Activated naive CD4-positive, alpha-beta T cell treated with Interleukin-2 at 50 U/mL for 16 hours (primary cell): Measurements from ENCODE around the gene GP1BB.

Experiments
- DNase-seq: peaks from one replicate; pipeline ENCODE4 v3.0.0-alpha.2; 2020

GP1BB gene

DNA sequence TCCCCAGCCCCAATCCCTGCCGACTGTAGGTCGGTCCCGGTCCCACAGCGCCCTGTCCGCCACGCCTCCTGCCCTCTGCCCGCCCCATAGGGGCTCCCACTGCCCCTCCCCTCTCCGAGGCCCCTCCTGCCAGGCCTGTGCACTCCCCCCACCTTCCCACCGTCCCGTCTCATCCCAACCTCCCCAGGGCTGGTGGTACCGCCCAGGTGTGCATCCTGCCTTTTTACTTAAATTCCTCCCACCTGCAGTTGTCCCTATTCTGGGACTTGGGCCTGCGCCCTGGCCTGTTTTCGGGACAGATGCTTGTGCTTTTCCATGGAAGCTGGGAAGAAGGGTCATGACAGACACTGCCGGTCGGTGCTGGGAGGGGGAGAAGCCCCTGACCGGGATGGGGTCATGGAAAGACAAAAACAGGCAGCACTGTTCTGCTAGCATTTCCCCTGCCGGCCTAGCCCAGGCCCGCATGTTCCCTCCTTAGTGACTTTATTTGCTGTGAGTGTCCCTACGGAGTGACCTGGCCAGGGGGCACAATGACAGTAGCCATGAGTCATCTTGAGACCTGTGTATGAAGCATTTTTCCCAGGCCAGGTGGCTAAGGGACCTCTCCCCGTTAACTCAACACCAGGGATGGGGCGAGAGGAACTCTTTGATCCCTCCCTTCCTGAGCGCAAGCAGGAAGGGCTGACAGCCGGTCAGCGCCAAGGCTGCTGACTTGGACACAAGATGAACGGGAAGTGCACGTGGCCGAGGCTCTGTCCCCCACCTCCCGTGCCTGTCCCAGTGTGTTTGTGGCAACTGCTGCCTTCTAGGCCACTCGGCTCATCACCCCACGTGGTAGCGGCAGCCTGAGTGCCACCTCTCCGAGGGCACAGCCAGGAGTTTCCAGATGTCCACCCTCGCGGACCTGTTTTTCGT, 44.3 kb downstream of the GP1BB start:
- DNase-seq, result no peak

DNA sequence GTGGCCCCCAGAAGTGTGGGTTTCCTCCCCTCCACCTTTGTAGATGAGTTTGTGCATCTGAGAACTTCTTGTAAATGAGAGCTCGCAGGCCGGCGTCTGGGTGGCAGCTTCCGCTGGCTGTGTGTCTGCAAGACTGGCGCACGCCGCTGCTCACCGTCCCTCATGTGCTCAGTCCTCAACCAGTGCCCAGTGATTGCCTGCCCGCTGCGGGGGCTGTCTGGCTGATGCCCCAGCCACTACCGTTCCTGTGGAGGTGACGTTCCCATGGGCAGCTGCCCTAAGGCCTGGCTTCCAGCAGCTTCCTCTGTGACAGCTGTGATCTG, 46.0 kb downstream of the GP1BB start:
- no peak for DNase-seq

DNA sequence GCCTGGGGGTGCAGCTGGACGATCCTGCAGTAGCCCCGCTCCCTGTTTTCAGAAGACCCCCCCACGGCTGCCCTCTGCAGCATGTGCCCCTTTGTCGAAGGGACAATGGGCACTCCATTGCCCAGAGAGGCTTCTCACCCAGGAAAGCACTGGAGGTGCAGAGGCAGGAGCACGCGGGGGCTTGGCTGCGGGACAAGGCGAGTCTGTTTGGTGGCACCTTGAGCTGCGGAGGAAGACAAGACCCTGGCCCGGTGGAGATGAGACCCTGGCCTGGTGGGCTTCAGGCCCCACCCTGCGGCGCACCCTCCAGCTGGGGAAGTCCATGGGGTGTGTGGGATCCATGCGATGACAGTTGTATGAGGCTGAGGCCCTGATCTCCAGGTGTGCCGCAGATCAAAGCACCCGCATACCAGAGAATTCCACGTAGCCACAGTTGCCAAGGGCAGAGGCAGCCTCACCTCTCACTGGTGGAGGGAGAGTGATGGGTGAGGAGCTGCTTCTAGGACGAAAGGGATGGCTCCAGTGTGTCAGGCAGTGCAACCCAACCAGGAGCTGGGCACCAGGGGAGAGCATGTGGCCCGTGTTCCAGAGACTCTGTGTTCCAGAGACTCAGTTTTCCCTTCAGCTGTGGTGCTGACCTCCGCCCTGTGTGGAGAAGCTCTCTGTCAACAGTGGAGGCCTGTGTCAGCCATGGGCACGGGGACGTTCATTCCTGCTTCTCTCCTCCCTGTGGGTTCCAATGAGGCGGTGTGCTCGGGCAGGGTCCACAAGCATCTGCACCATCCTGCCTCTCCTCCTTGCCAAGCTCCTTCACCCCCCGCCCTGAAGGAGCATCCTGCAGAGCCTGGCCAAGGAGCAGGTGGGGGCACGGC, 47.2 kb downstream of the GP1BB start:
- DNase-seq, result no peak

DNA sequence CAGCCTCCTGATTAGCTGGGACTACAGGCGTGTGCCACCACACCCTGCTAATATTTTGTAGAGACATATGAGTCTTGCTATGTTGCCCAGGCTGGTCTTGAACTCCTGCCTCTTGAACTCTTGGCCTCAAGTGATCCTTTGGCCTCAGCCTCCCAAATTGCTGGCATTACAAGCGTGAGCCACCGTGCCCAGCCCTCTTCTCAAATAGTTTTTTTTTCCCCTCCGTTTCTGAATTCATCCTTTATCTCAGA, 49.0 kb downstream of the GP1BB start:
- DNase-seq, result no peak

DNA sequence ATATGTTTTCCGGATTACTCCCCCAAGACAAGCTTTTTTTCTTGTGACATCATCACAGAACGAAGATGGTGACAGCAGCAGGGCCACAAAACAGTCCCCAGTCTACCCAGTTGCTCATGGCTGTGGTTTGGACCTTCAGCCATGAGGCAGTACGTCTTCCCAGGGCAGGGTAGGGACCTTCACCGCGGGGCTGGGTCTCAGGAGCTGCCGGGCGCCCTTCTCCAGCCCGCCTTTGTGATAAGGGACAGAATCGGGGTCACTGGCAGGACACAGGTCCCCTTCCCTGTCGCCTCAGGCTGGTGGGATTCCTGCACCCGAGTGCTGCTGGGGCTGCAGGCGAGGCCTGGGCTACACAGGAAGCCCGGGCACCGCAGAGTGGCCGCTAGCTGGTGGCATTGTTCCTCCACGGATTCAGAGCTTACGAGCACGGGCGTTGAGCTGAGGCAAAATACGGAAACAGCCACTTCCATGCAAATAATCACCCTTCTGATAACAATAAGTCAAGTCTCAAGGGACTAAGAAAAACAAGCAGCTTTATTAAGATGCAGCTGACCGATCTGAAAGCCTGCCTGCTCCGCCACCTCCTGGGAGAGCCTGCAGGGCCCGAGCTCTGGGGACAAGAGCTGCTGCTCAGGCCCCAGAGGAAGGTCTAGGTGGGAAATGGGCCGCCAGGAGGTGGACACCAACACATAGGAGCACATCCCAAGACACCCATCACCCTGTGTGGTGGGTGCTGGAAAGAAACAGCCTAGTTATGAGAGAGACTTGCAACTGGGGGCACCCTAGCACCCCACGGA, 49.5 kb downstream of the GP1BB start:
- DNase-seq, result no peak

DNA sequence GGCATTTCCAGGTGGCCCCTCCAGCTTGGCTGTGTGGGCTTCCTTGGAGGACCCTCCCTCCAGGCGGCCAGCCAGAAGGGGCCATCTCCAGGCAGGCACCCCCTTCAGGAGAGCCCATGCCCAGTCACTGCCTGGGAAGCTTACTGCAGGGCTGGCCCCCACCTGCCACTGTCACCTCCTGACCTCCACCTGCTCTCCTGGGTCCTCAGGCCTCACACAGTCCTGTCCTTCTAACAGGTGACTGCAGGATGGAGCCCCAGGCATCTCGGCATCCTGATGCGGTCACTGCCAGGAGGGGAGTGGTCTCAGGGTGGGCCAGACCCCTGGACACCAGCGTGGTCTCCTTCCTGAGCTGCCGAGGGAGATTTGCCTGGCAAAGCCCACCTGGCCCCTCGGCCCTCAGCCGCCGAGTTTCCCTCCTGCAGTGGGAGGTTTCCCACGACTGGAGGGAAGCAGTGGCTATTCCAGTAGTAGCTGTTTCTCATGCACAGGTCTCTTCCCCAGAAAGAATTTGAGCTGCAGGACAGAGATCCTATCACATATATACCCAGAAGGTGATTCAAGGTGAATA, 50.2 kb downstream of the GP1BB start:
- no peak for DNase-seq
